ENCODE measurements around the gene SERINC5. TPM values are rescaled to one million over a fixed set of nuclear protein-coding genes. Genes with fewer than 3 reads are reported as not detected.

The SERINC5 gene
- total RNA-seq, 2 experiments from 2014 or later, result 115 to 123 TPM

DNA sequence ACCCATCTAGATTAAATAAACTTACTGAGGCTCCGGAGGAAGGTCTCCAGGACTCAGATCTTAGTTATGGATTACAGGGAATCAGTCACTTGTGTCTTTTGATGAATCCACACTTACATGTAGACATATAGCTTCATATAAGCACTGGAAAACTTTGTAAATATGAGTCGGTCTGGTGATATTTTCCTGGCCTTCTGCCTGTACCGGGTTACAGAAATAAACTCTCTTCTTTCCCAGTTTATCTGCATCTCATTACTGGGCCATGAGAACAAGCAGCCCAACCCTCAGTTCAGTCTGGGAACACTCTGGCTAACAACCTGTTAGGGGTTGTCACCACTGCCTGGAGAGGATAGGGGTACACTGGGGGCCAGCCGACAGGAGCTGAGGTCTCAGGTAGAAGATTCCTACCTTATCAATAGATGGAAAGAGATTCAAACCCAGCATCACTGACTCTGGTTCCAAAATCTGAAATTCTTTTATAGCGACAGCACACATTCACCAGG, 161.6 kb downstream of the SERINC5 start:
- H3K9me3 ChIP-seq (ENCODE audit: control insufficient read depth in 1 of 2, insufficient read depth in 1 of 2, low read length in 2 of 2), result no peaks in the 10 kb centered on the region
- no peak overlapping the region for H3K27ac ChIP-seq (ENCODE audit: low read depth in 1 of 2, low read length in 2 of 2)
- Mint-ChIP-seq H3K4me1 (ENCODE audit: low read depth) (peaks cover 37% of the 10 kb centered on the region), H3K36me3 (ENCODE audit: low read depth) (peaks cover 5% of the 10 kb centered on the region), H3K9me3 (no peaks in the 10 kb centered on the region), H3K4me3 (no peak overlapping the region), H3K27ac (peak overlapping the region; percentile 95), H3K27me3 (no peaks in the 10 kb centered on the region)
- ChIA-PET CTCF (interaction anchor here (1.1 to 4.1 kb wide), 2 partner anchors 180 to 213 kb away, joined by 3 to 75 read pairs; no protein-coding TSS in a partner anchor), POLR2A (interaction anchor here (1.9 kb wide), 1 partner anchor 42 kb away, joined by 7 read pairs; no protein-coding TSS in a partner anchor)
- DNase-seq, result no peak
- no peak overlapping the region for H3K4me3 ChIP-seq (ENCODE audit: low read length)
- intact Hi-C loops (cut with DNase I, micrococcal nuclease), result loop anchor here (5.0 kb wide), 3 partner anchors 53 to 578 kb away; no protein-coding TSS in a partner anchor
- TF ChIP-seq, protein P1, sequence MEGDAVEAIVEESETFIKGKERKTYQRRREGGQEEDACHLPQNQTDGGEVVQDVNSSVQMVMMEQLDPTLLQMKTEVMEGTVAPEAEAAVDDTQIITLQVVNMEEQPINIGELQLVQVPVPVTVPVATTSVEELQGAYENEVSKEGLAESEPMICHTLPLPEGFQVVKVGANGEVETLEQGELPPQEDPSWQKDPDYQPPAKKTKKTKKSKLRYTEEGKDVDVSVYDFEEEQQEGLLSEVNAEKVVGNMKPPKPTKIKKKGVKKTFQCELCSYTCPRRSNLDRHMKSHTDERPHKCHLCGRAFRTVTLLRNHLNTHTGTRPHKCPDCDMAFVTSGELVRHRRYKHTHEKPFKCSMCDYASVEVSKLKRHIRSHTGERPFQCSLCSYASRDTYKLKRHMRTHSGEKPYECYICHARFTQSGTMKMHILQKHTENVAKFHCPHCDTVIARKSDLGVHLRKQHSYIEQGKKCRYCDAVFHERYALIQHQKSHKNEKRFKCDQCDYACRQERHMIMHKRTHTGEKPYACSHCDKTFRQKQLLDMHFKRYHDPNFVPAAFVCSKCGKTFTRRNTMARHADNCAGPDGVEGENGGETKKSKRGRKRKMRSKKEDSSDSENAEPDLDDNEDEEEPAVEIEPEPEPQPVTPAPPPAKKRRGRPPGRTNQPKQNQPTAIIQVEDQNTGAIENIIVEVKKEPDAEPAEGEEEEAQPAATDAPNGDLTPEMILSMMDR (IDR thresholded peaks at IDR 0.05), result no peak
- H3K36me3 ChIP-seq (ENCODE audit: insufficient read depth, low read length), result peaks cover 7% of the 10 kb centered on the region
- H3K27me3 ChIP-seq (ENCODE audit: control insufficient read depth in 1 of 2, insufficient read depth in 2 of 2, low read length in 2 of 2), result no peaks in the 10 kb centered on the region
- ATAC-seq (ENCODE audit: poor library complexity), result no peak
- peaks cover 24% of the 10 kb centered on the region for H3K4me1 ChIP-seq (ENCODE audit: insufficient read depth, low read length)

DNA sequence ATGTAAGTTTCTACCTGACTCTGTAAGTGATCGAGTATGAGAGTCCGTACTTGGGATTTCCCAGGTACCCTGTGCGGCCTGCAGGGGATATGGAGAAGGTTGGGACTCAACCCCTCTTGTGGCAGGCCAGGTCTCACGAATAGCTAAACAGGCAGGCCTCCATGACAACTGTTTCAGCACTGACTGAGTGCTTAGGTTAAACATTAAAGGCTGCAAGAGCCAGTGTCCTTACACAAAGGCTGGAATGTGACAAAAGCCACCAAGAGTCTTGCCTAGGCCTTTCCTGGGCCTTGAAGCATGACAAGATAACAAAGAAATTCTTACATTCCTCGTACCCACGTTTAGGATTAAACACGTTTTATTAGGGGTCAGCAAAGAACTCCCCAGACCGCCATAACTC, 162.1 kb downstream of the SERINC5 start:
- no peak overlapping the region for H3K27ac ChIP-seq (ENCODE audit: low read depth in 1 of 2, low read length in 2 of 2)
- H3K4me3 ChIP-seq (ENCODE audit: low read length), result no peak overlapping the region
- Mint-ChIP-seq H3K36me3 (ENCODE audit: low read depth) (peaks cover 5% of the 10 kb centered on the region), H3K27ac (peak overlapping the region; percentile 95), H3K4me1 (ENCODE audit: low read depth) (peaks cover 37% of the 10 kb centered on the region), H3K4me3 (no peak overlapping the region), H3K9me3 (no peaks in the 10 kb centered on the region), H3K27me3 (no peaks in the 10 kb centered on the region)
- ChIA-PET CTCF (interaction anchor here (4.1 kb wide), 1 partner anchor 214 kb away, joined by 75 read pairs; no protein-coding TSS in a partner anchor), POLR2A (interaction anchor here (1.0 to 1.9 kb wide), 2 partner anchors 42 to 178 kb away, joined by 3 to 7 read pairs; no protein-coding TSS in a partner anchor)
- no peak for ATAC-seq (ENCODE audit: poor library complexity)
- peaks cover 7% of the 10 kb centered on the region for H3K36me3 ChIP-seq (ENCODE audit: insufficient read depth, low read length)
- no peak for DNase-seq
- no peaks in the 10 kb centered on the region for H3K27me3 ChIP-seq (ENCODE audit: control insufficient read depth in 1 of 2, insufficient read depth in 2 of 2, low read length in 2 of 2)
- no peaks in the 10 kb centered on the region for H3K9me3 ChIP-seq (ENCODE audit: control insufficient read depth in 1 of 2, insufficient read depth in 1 of 2, low read length in 2 of 2)
- TF ChIP-seq, protein P1 (IDR thresholded peaks at IDR 0.05), result no peak
- H3K4me1 ChIP-seq (ENCODE audit: insufficient read depth, low read length), result peaks cover 24% of the 10 kb centered on the region
- intact Hi-C loops (cut with DNase I, micrococcal nuclease), result loop anchor here (2.0 to 5.0 kb wide), 4 partner anchors 54 to 579 kb away; no protein-coding TSS in a partner anchor

DNA sequence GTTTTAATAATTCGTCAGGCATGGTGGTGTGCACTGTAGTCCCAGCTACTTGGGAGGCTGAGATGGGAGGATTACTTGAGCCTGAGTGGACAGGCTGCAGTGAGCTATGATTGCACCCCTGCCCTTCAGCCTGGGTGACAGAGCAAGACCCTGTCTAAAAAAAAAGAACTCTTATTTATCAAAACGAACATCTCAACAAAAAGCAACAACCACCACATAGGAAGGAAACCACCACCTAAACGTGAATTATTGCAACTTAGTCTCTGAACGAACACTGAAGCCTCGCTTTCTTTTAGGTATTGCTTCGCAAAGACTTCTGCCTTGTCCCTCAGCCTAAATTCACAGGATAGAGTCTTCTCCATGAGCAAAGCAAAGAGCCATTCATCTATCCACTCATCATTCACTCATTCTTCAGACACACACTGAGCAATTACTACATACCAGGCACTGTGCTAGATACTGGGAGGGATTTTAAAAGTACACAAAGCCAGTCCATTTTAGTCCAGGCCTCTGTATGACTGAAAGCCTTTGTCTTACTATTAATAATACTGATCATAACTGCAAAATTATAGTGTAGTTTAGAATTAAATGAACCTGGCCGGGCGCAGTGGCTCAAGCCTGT, 163.3 kb downstream of the SERINC5 start:
- ATAC-seq (ENCODE audit: poor library complexity) (peak; percentile 30), DNase-seq (peak in 3 of 14 experiments; percentile 3 to 22 (median 11))
- H3K27me3 ChIP-seq (ENCODE audit: control insufficient read depth in 1 of 2, insufficient read depth in 2 of 2, low read length in 2 of 2), result no peaks in the 10 kb centered on the region
- no peaks in the 10 kb centered on the region for H3K9me3 ChIP-seq (ENCODE audit: control insufficient read depth in 1 of 2, insufficient read depth in 1 of 2, low read length in 2 of 2)
- Mint-ChIP-seq H3K4me1 (ENCODE audit: low read depth) (peaks cover 37% of the 10 kb centered on the region), H3K27ac (peak overlapping the region; percentile 95), H3K27me3 (no peaks in the 10 kb centered on the region), H3K4me3 (peak overlapping the region; percentile 58), H3K9me3 (no peaks in the 10 kb centered on the region), H3K36me3 (ENCODE audit: low read depth) (peaks cover 5% of the 10 kb centered on the region)
- H3K4me3 ChIP-seq (ENCODE audit: low read length), result no peak overlapping the region
- ChIA-PET POLR2A (interaction anchor here (0.7 to 2.4 kb wide), 16 partner anchors 14 to 182 kb away, joined by 3 to 31 read pairs (median 4); partner anchors contain the start of gene SERINC5), CTCF (interaction anchor here (0.9 to 4.1 kb wide), 8 partner anchors 9 to 215 kb away, joined by 3 to 75 read pairs (median 8); no protein-coding TSS in a partner anchor)
- TF ChIP-seq, protein P1 (IDR thresholded peaks at IDR 0.05), result no peak
- peaks cover 24% of the 10 kb centered on the region for H3K4me1 ChIP-seq (ENCODE audit: insufficient read depth, low read length)
- intact Hi-C loops (cut with DNase I, micrococcal nuclease), result loop anchor here (1.0 to 5.0 kb wide), 6 partner anchors 44 to 580 kb away; no protein-coding TSS in a partner anchor
- H3K36me3 ChIP-seq (ENCODE audit: insufficient read depth, low read length), result peaks cover 7% of the 10 kb centered on the region
- peak overlapping the region in 1 of 2 donors; percentile 48 for H3K27ac ChIP-seq (ENCODE audit: low read depth in 1 of 2, low read length in 2 of 2)

All from CD4-positive, alpha-beta T cell (primary cell).